HG03135 (cell line): ENCODE results near the gene RAB7A.

Experiments used
- ATAC-seq: cut with Tn5 transposase; IDR thresholded peaks from one replicate; pipeline ENCODE4 v1.9.1; 2021; ENCODE audit warnings: mild to moderate bottlenecking, moderate library complexity; ENCODE audit not compliant: unreplicated experiment

The RAB7A gene

DNA sequence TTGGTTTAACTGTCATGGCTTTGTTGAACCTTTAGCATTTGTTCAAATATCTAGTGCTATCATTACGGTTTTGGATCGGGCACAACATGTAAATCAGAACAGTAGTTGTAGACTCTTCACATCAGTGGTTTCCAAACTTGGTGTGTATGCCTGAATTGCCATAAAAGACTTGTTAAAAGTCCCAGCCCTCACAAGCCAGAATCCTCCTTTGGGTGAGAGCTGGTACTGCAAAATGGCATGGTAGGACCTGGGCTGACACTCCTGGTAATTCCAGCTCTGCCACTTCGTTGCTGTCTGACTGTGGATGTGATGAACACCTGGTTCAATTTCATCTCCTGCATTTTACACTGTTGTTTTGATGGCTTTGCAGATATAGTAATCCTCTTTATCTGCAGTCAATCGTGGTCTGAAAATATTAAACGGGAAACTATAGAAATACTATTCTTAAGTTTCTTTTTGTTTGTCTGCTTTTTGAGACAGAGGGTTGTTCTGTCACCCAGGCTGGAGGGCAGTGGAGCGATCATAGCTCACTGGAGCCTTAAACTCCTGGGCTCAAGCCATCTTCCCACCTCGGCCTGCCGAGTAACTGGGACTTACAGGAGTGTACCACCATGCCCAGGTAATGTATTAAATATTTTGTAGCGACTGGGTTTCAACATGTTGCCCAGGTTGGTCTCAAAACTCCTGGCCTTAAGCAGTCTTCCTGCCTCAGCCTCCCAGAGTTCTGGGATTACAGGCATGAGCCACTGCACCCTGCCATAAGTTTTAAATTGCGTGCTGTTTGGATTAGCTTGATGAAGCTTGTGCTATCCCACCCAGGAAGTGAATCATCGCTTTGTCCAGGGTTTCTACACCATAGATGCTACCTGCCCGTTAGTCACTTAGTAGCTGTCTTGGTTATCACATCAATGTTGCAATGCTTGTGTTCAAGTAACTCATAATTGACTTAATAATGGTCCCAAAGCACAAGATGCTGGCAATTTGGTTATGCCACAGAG is 61.6 kb downstream of the RAB7A start:
- ATAC-seq = peak; percentile 65

GRCh38 chr3:128788268-128788869 is 62.4 kb downstream of the RAB7A start:
- ATAC-seq = no peak

GRCh38 chr3:128794067-128794768 is 68.2 kb downstream of the RAB7A start:
- no peak for ATAC-seq

- ATAC-seq = peak; percentile 66
Observed at GRCh38 chr3:128794770-128795649, 69.0 kb downstream of the RAB7A start.

GRCh38 chr3:128799653-128800052 is 73.7 kb downstream of the RAB7A start:
- ATAC-seq = no peak

- ATAC-seq = no peak
Observed at GRCh38 chr3:128800241-128801187, 74.5 kb downstream of the RAB7A start.

DNA sequence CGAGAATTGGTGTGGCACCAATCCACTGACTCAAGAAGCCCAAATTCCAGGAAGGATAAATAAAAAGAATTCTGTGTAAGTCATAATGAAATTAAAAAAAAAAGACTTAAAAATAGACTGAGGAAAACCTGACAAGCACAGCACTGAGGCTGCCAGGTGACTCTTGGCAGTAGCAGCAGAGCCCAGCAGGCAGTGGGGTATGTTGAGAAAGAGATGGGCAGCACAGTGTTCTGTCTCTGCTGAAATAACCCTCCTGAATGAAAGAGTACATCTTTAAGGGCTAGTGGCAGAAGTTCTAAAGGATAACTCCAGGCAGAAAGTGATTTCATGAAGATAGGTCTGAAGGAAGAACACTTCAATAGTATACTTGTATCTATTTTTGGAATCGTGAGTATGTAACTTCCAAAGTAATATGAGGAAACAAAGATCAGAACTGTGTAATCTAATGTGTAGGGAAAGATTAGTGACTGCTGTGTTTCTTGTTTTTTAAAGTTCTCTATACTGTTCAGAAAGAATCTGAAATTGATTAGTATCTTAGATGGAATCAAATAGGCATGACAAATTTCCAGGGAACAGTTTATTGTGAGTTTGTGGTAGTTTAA is 75.9 kb downstream of the RAB7A start:
- ATAC-seq = no peak

DNA sequence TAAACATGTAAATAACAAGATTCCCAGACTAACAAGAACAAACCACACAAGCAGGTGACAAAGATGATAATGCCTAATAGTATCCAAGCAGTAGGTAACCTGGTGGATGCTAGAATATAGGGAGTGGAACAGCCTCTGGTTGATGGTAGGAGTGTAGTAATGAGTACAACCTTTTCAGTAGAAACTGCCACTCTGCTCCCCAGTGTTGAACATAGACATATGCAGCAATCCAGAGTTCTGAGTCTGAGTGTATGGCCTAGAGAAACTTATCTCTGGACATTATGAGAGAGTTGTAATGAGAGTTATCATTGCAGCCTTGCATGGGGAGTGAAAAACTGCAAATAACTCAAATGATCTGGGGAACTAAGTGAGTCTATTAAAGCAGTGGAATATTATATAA is 77.3 kb downstream of the RAB7A start:
- ATAC-seq = no peak

DNA sequence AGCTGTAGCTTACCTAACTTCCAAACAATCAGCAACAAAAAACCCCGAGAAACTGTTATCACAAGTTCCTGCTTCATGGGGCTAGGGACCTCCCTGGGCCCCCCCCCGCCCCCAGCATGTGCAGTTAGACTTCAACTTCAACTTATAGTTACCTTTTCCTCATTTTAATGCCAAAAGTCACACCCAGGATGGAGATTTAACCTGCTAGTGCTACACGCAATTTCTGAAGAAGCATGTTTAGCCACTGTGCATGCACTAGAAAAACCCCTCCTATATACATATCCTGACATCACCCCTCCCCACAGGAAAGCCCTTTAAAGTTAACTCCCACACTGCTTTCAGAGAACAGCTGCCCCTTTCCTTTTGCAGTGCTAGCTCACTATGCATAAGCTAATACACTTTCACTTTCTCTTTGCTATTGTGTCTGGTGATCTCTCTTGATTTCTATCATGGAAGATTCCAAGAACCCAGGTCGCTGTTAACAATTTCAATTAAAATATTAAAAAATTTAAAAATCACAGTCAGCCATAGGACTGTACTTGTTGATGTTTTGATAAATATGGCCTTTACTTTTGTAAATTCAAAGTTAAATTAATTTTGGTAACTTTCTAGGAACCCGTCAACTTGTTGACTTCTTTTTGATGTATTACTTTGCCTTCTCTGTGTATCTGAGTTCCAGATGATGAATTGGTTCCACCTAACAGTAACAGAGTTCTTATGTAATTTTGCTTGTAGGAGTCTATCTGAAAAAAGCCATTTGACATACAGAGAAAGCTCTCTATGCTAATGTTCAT is 78.2 kb downstream of the RAB7A start:
- peak; percentile 90 for ATAC-seq

- no peak for ATAC-seq
Observed at GRCh38 chr3:128804811-128805155, 78.8 kb downstream of the RAB7A start.

- no peak for ATAC-seq
Observed at GRCh38 chr3:128805772-128806171, 79.8 kb downstream of the RAB7A start.

GRCh38 chr3:128806588-128806987 is 80.6 kb downstream of the RAB7A start:
- ATAC-seq = no peak

- no peak for ATAC-seq
Observed at GRCh38 chr3:128807186-128807830, 81.3 kb downstream of the RAB7A start.

DNA sequence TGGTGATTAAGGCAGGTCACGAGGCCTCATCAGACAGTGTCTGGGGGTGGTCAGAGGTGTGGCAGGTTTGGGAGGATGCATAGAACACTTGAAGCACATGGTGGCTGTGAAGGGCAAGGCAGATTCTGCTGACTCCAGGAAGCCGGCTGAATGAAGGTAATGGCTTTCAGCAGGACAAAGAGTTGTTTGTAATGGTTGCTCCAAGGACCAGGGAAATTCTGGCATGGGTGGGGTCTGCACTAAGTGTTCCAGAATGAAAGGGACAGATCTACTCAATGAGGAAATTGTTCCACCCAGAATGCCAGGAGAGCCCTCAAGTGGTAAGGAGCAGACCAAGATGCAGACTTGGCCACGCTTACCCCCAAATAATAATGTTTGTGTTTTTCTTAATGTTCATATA is 82.7 kb downstream of the RAB7A start:
- no peak for ATAC-seq

DNA sequence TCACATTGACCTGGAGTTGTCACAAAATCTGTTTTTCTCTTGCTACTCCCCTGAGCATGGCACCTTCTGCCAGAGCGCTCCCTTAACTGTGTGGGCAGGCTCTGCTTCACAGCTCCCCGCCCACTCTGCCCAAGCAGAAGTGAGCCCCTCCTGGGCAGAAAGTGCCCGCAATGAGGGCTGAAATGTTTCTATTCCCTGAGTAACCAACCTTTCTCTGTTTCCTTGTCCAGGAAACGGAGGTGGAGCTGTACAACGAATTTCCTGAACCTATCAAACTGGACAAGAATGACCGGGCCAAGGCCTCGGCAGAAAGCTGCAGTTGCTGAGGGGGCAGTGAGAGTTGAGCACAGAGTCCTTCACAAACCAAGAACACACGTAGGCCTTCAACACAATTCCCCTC is 87.1 kb downstream of the RAB7A start:
- no peak for ATAC-seq

GRCh38 chr3:128814060-128814459 is 88.1 kb downstream of the RAB7A start:
- no peak for ATAC-seq

DNA sequence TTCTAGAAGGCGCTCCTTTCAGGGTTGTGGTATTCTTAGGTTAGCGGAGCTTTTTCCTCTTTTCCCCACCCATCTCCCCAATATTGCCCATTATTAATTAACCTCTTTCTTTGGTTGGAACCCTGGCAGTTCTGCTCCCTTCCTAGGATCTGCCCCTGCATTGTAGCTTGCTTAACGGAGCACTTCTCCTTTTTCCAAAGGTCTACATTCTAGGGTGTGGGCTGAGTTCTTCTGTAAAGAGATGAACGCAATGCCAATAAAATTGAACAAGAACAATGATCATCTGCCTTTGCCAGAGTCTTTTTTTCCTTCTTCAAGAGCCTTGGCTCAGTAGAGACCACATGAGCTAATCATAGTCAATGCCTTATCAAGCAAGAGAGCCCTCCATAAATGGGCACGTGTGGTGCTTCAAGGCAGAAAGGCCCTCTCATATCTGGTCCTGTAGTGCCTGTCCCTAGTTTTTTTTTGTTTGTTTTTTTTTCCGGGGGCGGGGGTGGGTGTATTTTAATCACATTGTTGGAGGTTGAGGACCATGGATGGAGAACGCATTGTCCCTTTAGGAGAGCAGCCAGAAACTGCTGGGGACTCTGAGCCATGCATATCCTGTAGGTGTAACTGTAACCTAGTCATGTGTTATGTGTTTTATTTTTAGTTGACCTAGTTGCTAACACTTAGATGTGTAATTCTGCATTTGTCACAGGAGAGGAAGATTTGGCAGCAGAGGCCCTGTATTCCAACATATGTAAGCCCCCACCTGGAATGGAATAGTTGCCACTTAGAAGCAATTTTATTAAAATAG is 88.7 kb downstream of the RAB7A start:
- ATAC-seq = no peak
